ENCODE measurements around the gene ZNF766. TPM values are rescaled to one million over a fixed set of nuclear protein-coding genes. Genes with fewer than 3 reads are reported as not detected.

The ZNF766 gene
- total RNA-seq, 2 experiments from 2014 or later, result 15.8 to 17.1 TPM

DNA sequence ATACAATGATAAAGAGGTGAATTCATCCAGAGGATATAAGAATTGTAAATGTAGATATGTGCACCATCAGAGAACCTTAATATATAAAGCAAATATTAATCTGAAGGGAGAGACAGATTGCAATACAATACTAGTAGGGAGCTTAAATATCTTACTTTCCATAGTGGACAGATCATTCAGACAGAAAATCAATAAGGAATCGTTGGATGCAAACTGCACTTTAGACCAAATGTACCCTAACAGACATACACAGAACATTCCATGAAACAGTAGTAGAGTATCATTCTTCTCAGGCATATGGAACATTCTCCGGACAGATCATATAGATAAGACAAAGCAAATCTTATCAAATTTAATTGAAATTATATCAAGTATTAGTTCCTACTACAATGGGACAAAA, 35.0 kb upstream of the ZNF766 start:
- intact Hi-C loops (cut with micrococcal nuclease; ENCODE audit: unreplicated experiment), result loop anchor here (10.0 kb wide), 1 partner anchor 310 kb away; the partner anchor contains the start of gene ZNF613
- no peaks in the 10 kb centered on the region for H3K9me2 ChIP-seq (ENCODE audit: insufficient read depth, low read length)
- H3K79me2 ChIP-seq (ENCODE audit: insufficient read depth, low read depth, low read length), result no peaks in the 10 kb centered on the region
- H3K36me3 ChIP-seq (ENCODE audit: insufficient read depth, low read length), result no peaks in the 10 kb centered on the region
- H3K4me3 ChIP-seq (ENCODE audit: low read depth, low read length, poor library complexity, severe bottlenecking), result no peak overlapping the region
- DNase-seq (ENCODE audit: low spot score), result no peak
- no peak for TF ChIP-seq EZH2phosphoT487 (IDR thresholded peaks at IDR 0.05; ENCODE audit: borderline replicate concordance, low read depth, low read length)
- TF ChIP-seq, protein P1, sequence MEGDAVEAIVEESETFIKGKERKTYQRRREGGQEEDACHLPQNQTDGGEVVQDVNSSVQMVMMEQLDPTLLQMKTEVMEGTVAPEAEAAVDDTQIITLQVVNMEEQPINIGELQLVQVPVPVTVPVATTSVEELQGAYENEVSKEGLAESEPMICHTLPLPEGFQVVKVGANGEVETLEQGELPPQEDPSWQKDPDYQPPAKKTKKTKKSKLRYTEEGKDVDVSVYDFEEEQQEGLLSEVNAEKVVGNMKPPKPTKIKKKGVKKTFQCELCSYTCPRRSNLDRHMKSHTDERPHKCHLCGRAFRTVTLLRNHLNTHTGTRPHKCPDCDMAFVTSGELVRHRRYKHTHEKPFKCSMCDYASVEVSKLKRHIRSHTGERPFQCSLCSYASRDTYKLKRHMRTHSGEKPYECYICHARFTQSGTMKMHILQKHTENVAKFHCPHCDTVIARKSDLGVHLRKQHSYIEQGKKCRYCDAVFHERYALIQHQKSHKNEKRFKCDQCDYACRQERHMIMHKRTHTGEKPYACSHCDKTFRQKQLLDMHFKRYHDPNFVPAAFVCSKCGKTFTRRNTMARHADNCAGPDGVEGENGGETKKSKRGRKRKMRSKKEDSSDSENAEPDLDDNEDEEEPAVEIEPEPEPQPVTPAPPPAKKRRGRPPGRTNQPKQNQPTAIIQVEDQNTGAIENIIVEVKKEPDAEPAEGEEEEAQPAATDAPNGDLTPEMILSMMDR (conservative IDR thresholded peaks at IDR 0.05; ENCODE audit: low read length), result no peak
- no peaks in the 10 kb centered on the region for H3K4me1 ChIP-seq (ENCODE audit: insufficient read depth, low read length, poor library complexity, severe bottlenecking)
- H3K27ac ChIP-seq (ENCODE audit: low read depth, low read length, poor library complexity, severe bottlenecking), result no peak overlapping the region
- POLR2A ChIA-PET, result interaction anchor here (0.5 kb wide), 1 partner anchor 30 kb away, joined by 3 read pairs; no protein-coding TSS in a partner anchor
- no peak overlapping the region for H2AFZ ChIP-seq (ENCODE audit: low read length)
- no TSS peak for BruUV-seq (replicated peaks)
- H3K9me3 ChIP-seq (ENCODE audit: low read length), result no peaks in the 10 kb centered on the region
- H3K4me2 ChIP-seq (ENCODE audit: low read length), result no peak overlapping the region
- CTCF ChIA-PET (ENCODE audit: unreplicated experiment), result no interaction called here
- no peaks in the 10 kb centered on the region for H4K20me1 ChIP-seq (ENCODE audit: insufficient read depth, low read length)

DNA sequence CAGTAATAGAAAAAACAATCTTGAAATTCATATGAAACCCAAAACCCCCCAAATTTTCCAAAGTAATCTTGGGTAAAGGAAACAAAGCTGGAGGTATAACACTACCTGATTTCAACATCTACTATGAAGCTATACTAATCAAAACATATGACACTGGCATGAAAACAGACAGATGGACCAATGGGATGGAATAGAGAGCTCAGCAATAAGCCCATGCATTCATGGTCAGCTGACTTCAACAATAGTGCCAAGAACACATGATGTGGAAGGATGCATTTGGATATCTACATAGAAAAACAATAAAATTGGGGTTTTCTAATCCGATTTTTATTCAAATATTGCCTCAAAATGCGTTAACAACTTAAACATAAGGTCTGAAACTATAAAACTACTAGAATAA, 32.2 kb upstream of the ZNF766 start:
- Histone ChIP-seq H4K20me1 (ENCODE audit: insufficient read depth, low read length) (no peaks in the 10 kb centered on the region), H3K4me2 (ENCODE audit: low read length) (no peak overlapping the region), H3K27ac (ENCODE audit: low read depth, low read length, poor library complexity, severe bottlenecking) (no peak overlapping the region), H2AFZ (ENCODE audit: low read length) (no peak overlapping the region), H3K4me1 (ENCODE audit: insufficient read depth, low read length, poor library complexity, severe bottlenecking) (no peaks in the 10 kb centered on the region), H3K79me2 (ENCODE audit: insufficient read depth, low read depth, low read length) (no peaks in the 10 kb centered on the region), H3K9me2 (ENCODE audit: insufficient read depth, low read length) (no peaks in the 10 kb centered on the region), H3K36me3 (ENCODE audit: insufficient read depth, low read length) (no peaks in the 10 kb centered on the region), H3K9me3 (ENCODE audit: low read length) (no peaks in the 10 kb centered on the region), H3K4me3 (ENCODE audit: low read depth, low read length, poor library complexity, severe bottlenecking) (no peak overlapping the region)
- no peak for DNase-seq (ENCODE audit: low spot score)
- intact Hi-C loops (cut with micrococcal nuclease; ENCODE audit: unreplicated experiment), result loop anchor here (1.0 to 10.0 kb wide), 3 partner anchors 98 to 460 kb away; partner anchors contain the start of genes ZNF613 and ZNF616
- ChIA-PET POLR2A (interaction anchor here (1.1 kb wide), 1 partner anchor 97 kb away, joined by 3 read pairs; no protein-coding TSS in a partner anchor), CTCF (ENCODE audit: unreplicated experiment) (no interaction called here)
- TF ChIP-seq, protein P1 (conservative IDR thresholded peaks at IDR 0.05; ENCODE audit: low read length), result no peak
- no peak for TF ChIP-seq EZH2phosphoT487 (IDR thresholded peaks at IDR 0.05; ENCODE audit: borderline replicate concordance, low read depth, low read length)
- BruUV-seq (replicated peaks), result no TSS peak

DNA sequence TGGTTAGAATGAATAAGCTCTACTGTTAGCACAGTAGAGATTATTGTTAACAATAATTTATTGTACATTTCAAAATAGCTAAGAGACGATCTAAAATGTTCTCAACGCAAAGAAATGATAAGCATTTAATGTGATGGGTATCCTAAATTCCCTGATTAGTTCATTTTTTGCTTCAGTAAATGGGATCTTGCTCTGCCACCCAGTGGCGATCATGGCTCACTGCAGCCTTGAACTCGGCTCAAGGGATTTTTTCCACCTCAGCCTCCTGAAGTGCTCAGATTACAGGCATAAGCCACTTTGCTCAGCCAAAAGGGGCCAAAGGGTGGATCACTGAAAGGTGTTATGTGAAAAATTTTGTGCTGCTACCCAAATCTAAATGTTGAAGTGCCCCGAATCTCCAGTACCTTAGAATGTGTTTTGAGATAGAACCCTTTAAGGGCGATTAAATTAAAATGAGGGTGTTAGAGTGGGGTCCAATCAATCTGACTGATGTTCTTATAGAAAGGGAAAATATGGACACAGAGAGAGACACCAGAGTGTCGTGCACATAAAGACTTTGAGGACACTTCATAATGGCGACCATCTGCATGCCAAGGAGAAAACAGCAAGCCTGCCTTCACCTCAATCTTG, 31.5 kb upstream of the ZNF766 start:
- H4K20me1 ChIP-seq (ENCODE audit: insufficient read depth, low read length), result no peaks in the 10 kb centered on the region
- intact Hi-C loops (cut with micrococcal nuclease; ENCODE audit: unreplicated experiment), result loop anchor here (1.0 to 10.0 kb wide), 3 partner anchors 99 to 461 kb away; partner anchors contain the start of genes ZNF613 and ZNF616
- H3K9me2 ChIP-seq (ENCODE audit: insufficient read depth, low read length), result no peaks in the 10 kb centered on the region
- no peaks in the 10 kb centered on the region for H3K36me3 ChIP-seq (ENCODE audit: insufficient read depth, low read length)
- TF ChIP-seq EZH2phosphoT487 (IDR thresholded peaks at IDR 0.05; ENCODE audit: borderline replicate concordance, low read depth, low read length), result no peak
- TF ChIP-seq, protein P1 (conservative IDR thresholded peaks at IDR 0.05; ENCODE audit: low read length), result peak; percentile 96
- H3K4me3 ChIP-seq (ENCODE audit: low read depth, low read length, poor library complexity, severe bottlenecking), result no peak overlapping the region
- DNase-seq (ENCODE audit: low spot score), result peak; percentile 68
- H3K27ac ChIP-seq (ENCODE audit: low read depth, low read length, poor library complexity, severe bottlenecking), result no peak overlapping the region
- H2AFZ ChIP-seq (ENCODE audit: low read length), result no peak overlapping the region
- no TSS peak for BruUV-seq (replicated peaks)
- CTCF ChIA-PET (ENCODE audit: unreplicated experiment), result no interaction called here
- no peak overlapping the region for H3K4me2 ChIP-seq (ENCODE audit: low read length)
- POLR2A ChIA-PET, result interaction anchor here (1.1 kb wide), 1 partner anchor 97 kb away, joined by 3 read pairs; no protein-coding TSS in a partner anchor
- H3K4me1 ChIP-seq (ENCODE audit: insufficient read depth, low read length, poor library complexity, severe bottlenecking), result no peaks in the 10 kb centered on the region
- H3K9me3 ChIP-seq (ENCODE audit: low read length), result no peaks in the 10 kb centered on the region
- H3K79me2 ChIP-seq (ENCODE audit: insufficient read depth, low read depth, low read length), result no peaks in the 10 kb centered on the region
